ENCODE measurements around the gene RRP9.

The RRP9 gene

DNA sequence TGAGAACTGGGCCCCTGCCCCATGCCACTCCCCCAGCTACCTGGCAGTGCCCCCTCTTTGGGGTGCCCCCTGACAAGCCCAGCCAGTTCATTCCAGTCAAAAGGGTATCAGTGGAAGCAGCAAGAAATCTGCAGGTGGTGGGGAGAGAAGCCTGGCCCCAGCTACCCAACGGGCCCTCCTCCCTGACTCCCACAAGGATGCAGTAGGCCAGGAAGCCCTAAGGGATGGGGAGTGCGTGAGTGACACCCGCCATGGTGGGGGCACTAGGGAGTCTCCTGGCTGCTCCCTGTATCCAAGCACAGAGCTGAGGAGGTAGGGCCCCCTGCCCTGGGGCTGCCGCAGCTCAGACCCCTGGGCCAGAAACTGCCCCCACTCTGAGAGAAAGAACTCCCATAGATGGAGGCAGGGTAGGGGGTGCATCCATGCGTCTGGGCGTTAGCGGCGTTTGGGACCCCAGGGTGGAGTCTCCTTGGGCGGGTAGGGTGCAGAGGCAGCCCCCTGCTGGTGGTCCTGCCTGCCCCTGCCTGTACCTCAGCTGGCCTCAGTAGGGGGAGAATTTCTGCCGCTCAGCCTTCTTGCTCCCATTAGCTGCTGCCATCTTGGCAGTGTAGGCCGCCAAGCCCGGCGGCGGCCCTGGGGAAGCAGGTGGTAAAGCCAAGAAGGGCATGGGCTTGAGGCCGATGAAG lies 16.0 kb upstream of the RRP9 start:
- Histone ChIP-seq H3K4me1 (peaks cover 35% of the 10 kb centered on the region), H4K20me1 (peaks cover 56% of the 10 kb centered on the region), H3K9ac (no peak overlapping the region), H3K9me3 (no peaks in the 10 kb centered on the region), H3K4me3 (no peak overlapping the region), H3K36me3 (peaks cover 54% of the 10 kb centered on the region), H3K27ac (no peak overlapping the region), H3K27me3 (peaks cover 50% of the 10 kb centered on the region), H3K4me2 (no peak overlapping the region)
- no peak for TF ChIP-seq Cebpa-rat (IDR thresholded peaks at IDR 0.05)

GRCh38 chr3:51955893-51956770 lies 14.4 kb upstream of the RRP9 start:
- Histone ChIP-seq H4K20me1 (peaks cover 41% of the 10 kb centered on the region), H3K27me3 (peaks cover 50% of the 10 kb centered on the region), H3K9me3 (no peaks in the 10 kb centered on the region), H3K4me3 (peak overlapping the region; percentile 27), H3K4me2 (peak overlapping the region; percentile 64), H3K36me3 (peaks cover 46% of the 10 kb centered on the region), H3K4me1 (peaks cover 29% of the 10 kb centered on the region), H3K9ac (no peak overlapping the region), H3K27ac (no peak overlapping the region)
- no peak for TF ChIP-seq Cebpa-rat (IDR thresholded peaks at IDR 0.05)

GRCh38 chr3:51955175-51955892 lies 13.6 kb upstream of the RRP9 start, which contains the start of gene GPR62:
GPR62 (plus strand) TSS chr3:51955381; CDS start chr3:51955653, 272 bp downstream.
- H3K4me2 ChIP-seq = peak within 1 kb of the TSS; percentile 64
- H4K20me1 ChIP-seq = peaks cover 33% of the 10 kb centered on the region
- H3K4me3 ChIP-seq = peak within 1 kb of the TSS; percentile 27
- peaks cover 29% of the 10 kb centered on the region for H3K4me1 ChIP-seq
- no peak within 1 kb of the TSS for H3K27ac ChIP-seq
- peaks cover 50% of the 10 kb centered on the region for H3K27me3 ChIP-seq
- no peaks in the 10 kb centered on the region for H3K9me3 ChIP-seq
- no peak for TF ChIP-seq Cebpa-rat (IDR thresholded peaks at IDR 0.05)
- H3K9ac ChIP-seq = no peak within 1 kb of the TSS
- peaks cover 38% of the 10 kb centered on the region for H3K36me3 ChIP-seq

DNA sequence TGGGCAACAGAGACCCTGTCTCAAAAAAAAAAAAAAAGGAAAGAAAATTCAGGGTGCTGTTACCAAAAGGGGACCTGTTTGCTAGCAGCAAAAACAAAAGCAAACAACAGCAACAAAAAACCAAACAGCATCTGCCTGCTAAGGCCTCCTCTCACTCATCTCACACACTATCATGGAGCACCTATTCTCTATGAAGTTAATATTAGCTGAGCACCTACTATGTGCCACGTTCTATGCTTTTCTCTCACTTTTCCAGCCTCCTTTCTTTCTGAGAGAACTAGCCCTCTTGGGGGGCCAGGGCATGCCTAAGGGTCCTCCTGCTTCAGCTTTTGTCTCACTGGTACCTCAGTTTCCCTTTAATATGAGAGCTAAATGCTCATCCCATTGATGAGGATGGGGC lies 13.0 kb upstream of the RRP9 start:
- H3K9ac ChIP-seq = no peak overlapping the region
- no peak for TF ChIP-seq Cebpa-rat (IDR thresholded peaks at IDR 0.05)
- H3K4me2 ChIP-seq = 0 out of 2 replicates have a peak overlapping the region, but pooled peaks have one; percentile 64
- H3K27me3 ChIP-seq = peaks cover 50% of the 10 kb centered on the region
- H3K9me3 ChIP-seq = no peaks in the 10 kb centered on the region
- peaks cover 33% of the 10 kb centered on the region for H4K20me1 ChIP-seq
- peaks cover 32% of the 10 kb centered on the region for H3K36me3 ChIP-seq
- no peak overlapping the region for H3K4me3 ChIP-seq
- peaks cover 29% of the 10 kb centered on the region for H3K4me1 ChIP-seq
- no peak overlapping the region for H3K27ac ChIP-seq

DNA sequence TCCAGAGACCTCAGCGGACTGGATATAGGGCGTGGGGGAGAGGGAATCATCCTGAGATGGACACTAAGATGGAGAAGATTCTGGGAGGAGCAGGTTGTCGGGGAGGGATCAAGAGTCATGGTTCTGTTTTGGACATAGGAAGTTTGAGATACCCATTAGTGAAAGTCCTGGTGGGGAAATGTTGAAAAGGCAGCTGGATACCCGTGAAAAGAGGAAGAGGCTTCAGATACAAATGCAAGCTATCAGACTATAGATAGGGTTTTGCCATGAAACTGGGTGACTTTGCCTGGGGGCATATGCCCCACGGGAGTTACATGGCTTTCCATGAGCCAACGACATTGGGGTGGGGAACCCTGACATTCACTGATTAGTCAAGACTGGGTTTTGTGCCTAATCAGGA lies 12.4 kb upstream of the RRP9 start:
- peaks cover 26% of the 10 kb centered on the region for H3K36me3 ChIP-seq
- H3K4me2 ChIP-seq = no peak overlapping the region
- H3K4me3 ChIP-seq = no peak overlapping the region
- peaks cover 50% of the 10 kb centered on the region for H3K27me3 ChIP-seq
- peaks cover 29% of the 10 kb centered on the region for H3K4me1 ChIP-seq
- no peak overlapping the region for H3K27ac ChIP-seq
- no peak for TF ChIP-seq Cebpa-rat (IDR thresholded peaks at IDR 0.05)
- H3K9ac ChIP-seq = no peak overlapping the region
- peaks cover 33% of the 10 kb centered on the region for H4K20me1 ChIP-seq
- no peaks in the 10 kb centered on the region for H3K9me3 ChIP-seq

DNA sequence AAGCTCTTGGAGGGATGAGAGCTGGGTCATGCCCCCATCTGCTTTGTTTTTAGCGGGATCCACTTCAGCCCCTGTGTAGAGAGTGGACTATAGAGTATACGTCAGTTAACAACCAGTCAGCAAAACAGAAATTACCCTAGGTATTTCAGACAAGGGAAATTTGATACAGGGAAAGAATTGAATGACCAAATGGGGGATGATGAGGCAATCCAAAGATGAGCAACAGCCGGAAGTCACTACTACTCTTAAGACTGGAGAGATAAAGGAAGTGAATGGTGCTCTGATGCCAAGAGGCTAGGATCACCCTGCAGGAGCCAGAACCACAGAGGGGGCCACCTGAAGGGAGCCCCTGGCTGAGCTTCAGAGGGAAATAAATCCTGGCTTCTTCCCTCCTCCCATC lies 11.7 kb upstream of the RRP9 start:
- peaks cover 50% of the 10 kb centered on the region for H3K27me3 ChIP-seq
- H3K27ac ChIP-seq = no peak overlapping the region
- H3K36me3 ChIP-seq = peaks cover 19% of the 10 kb centered on the region
- no peak for TF ChIP-seq Cebpa-rat (IDR thresholded peaks at IDR 0.05)
- no peak overlapping the region for H3K4me2 ChIP-seq
- H4K20me1 ChIP-seq = peaks cover 33% of the 10 kb centered on the region
- no peak overlapping the region for H3K9ac ChIP-seq
- H3K4me3 ChIP-seq = no peak overlapping the region
- H3K9me3 ChIP-seq = no peaks in the 10 kb centered on the region
- H3K4me1 ChIP-seq = peaks cover 29% of the 10 kb centered on the region

GRCh38 chr3:51950899-51951298 lies 9.2 kb upstream of the RRP9 start:
- H3K27ac ChIP-seq = no peak overlapping the region
- H3K4me3 ChIP-seq = no peak overlapping the region
- no peaks in the 10 kb centered on the region for H3K36me3 ChIP-seq
- H3K9ac ChIP-seq = no peak overlapping the region
- H3K4me1 ChIP-seq = peaks cover 17% of the 10 kb centered on the region
- H4K20me1 ChIP-seq = peaks cover 12% of the 10 kb centered on the region
- no peak for TF ChIP-seq Cebpa-rat (IDR thresholded peaks at IDR 0.05)
- peaks cover 30% of the 10 kb centered on the region for H3K27me3 ChIP-seq
- no peak overlapping the region for H3K4me2 ChIP-seq
- no peaks in the 10 kb centered on the region for H3K9me3 ChIP-seq

- H3K4me3 ChIP-seq = no peak overlapping the region
- no peak overlapping the region for H3K4me2 ChIP-seq
- TF ChIP-seq Cebpa-rat (IDR thresholded peaks at IDR 0.05) = no peak
- H3K9ac ChIP-seq = no peak overlapping the region
- no peak overlapping the region for H3K27ac ChIP-seq
- no peaks in the 10 kb centered on the region for H3K36me3 ChIP-seq
- H3K4me1 ChIP-seq = peaks cover 4% of the 10 kb centered on the region
- no peaks in the 10 kb centered on the region for H4K20me1 ChIP-seq
- peaks cover 13% of the 10 kb centered on the region for H3K27me3 ChIP-seq
- H3K9me3 ChIP-seq = no peaks in the 10 kb centered on the region
Observed at GRCh38 chr3:51949121-51949520, 7.4 kb upstream of the RRP9 start.

GRCh38 chr3:51948016-51948580 lies 6.4 kb upstream of the RRP9 start:
- TF ChIP-seq Cebpa-rat (IDR thresholded peaks at IDR 0.05) = no peak
- Histone ChIP-seq H3K36me3 (no peaks in the 10 kb centered on the region), H3K27me3 (peaks cover 2% of the 10 kb centered on the region; the same call in 1 of the 2 replicates), H3K4me1 (peaks cover 15% of the 10 kb centered on the region), H3K9me3 (no peaks in the 10 kb centered on the region), H3K9ac (no peak overlapping the region), H3K4me2 (no peak overlapping the region), H4K20me1 (no peaks in the 10 kb centered on the region), H3K27ac (no peak overlapping the region), H3K4me3 (no peak overlapping the region)

Measured in BLaER1 (cell line).